ENCODE data around the gene PLCG2. TPM values are rescaled to one million over a fixed set of nuclear protein-coding genes. Genes with fewer than 3 reads are reported as not detected.
A peak's percentile ranks its signal among the peaks of the same experiment; 100 is the strongest.

PLCG2 gene
- polyA plus RNA-seq, 1 donor from 2014 or later: 123 TPM

- H3K4me1 Mint-ChIP-seq: peaks cover 54 to 63% (median 61%) of the 10 kb centered on the region in 3 donors
- H3K27ac Mint-ChIP-seq: peak overlapping the region; percentile 93 to 97 (median 95)
- H3K4me3 Mint-ChIP-seq: peak overlapping the region; percentile 30 to 62 (median 40)
- H3K27me3 Mint-ChIP-seq: no peaks in the 10 kb centered on the region
- no peaks in the 10 kb centered on the region for H3K9me3 Mint-ChIP-seq
- H3K36me3 Mint-ChIP-seq: peaks cover 3% of the 10 kb centered on the region
Observed at GRCh38 chr16:81843683-81844082, 64.6 kb downstream of the PLCG2 start.

- peaks cover 7% of the 10 kb centered on the region for H3K36me3 Mint-ChIP-seq
- no peaks in the 10 kb centered on the region for H3K27me3 Mint-ChIP-seq
- no peaks in the 10 kb centered on the region for H3K9me3 Mint-ChIP-seq
Observed at GRCh38 chr16:81846105-81846504, 67.0 kb downstream of the PLCG2 start.

GRCh38 chr16:81848306-81848853, 69.3 kb downstream of the PLCG2 start:
- H3K4me3 Mint-ChIP-seq: peak overlapping the region in 1 of 4 donors; percentile 67
- peak overlapping the region; percentile 22 to 96 (median 32) for H3K27ac Mint-ChIP-seq
- H3K9me3 Mint-ChIP-seq: no peaks in the 10 kb centered on the region
- no peaks in the 10 kb centered on the region for H3K27me3 Mint-ChIP-seq
- peaks cover 7% of the 10 kb centered on the region for H3K36me3 Mint-ChIP-seq
- H3K4me1 Mint-ChIP-seq: peaks cover 58 to 75% (median 64%) of the 10 kb centered on the region in 3 donors

More at GRCh38 chr16:81846105-81846504, 67.0 kb downstream of the PLCG2 start:
- Mint-ChIP-seq H3K4me3 (peak overlapping the region in 1 of 4 donors; percentile 6), H3K4me1 (peaks cover 63 to 77% (median 67%) of the 10 kb centered on the region in 3 donors), H3K27ac (peak overlapping the region; percentile 80 to 95 (median 86))

GRCh38 chr16:81850197-81850944, 71.3 kb downstream of the PLCG2 start:
- H3K4me1 Mint-ChIP-seq: peaks cover 49 to 70% (median 58%) of the 10 kb centered on the region in 3 donors
- no peaks in the 10 kb centered on the region for H3K9me3 Mint-ChIP-seq
- peak overlapping the region; percentile 31 to 77 (median 66) for H3K27ac Mint-ChIP-seq
- peaks cover 5% of the 10 kb centered on the region for H3K36me3 Mint-ChIP-seq
- H3K4me3 Mint-ChIP-seq: peak overlapping the region in 3 of 4 donors; percentile 1 to 63 (median 20)
- H3K27me3 Mint-ChIP-seq: no peaks in the 10 kb centered on the region

- H3K36me3 Mint-ChIP-seq: peaks cover 9% of the 10 kb centered on the region
- H3K4me3 Mint-ChIP-seq: peak overlapping the region in 1 of 4 donors; percentile 51
- peaks cover 52 to 64% (median 58%) of the 10 kb centered on the region in 3 donors for H3K4me1 Mint-ChIP-seq
- peak overlapping the region; percentile 79 to 94 (median 91) for H3K27ac Mint-ChIP-seq
- no peaks in the 10 kb centered on the region for H3K9me3 Mint-ChIP-seq
- H3K27me3 Mint-ChIP-seq: no peaks in the 10 kb centered on the region
Observed at GRCh38 chr16:81852347-81852746, 73.3 kb downstream of the PLCG2 start.

- Mint-ChIP-seq H3K4me3 (peak overlapping the region in 1 of 4 donors; percentile 5), H3K27ac (peak overlapping the region; percentile 29 to 90 (median 89)), H3K9me3 (no peaks in the 10 kb centered on the region), H3K27me3 (no peaks in the 10 kb centered on the region), H3K36me3 (peaks cover 8% of the 10 kb centered on the region), H3K4me1 (peaks cover 33 to 43% (median 37%) of the 10 kb centered on the region in 3 donors)
Observed at GRCh38 chr16:81855552-81856153, 76.6 kb downstream of the PLCG2 start.

GRCh38 chr16:81860287-81861266, 81.5 kb downstream of the PLCG2 start:
- peak overlapping the region in 3 of 4 donors; percentile 24 to 53 (median 39) for H3K4me3 Mint-ChIP-seq

GRCh38 chr16:81861503-81861902, 82.4 kb downstream of the PLCG2 start:
- Mint-ChIP-seq H3K27ac (peak overlapping the region; percentile 75 to 95 (median 94)), H3K36me3 (peaks cover 7% of the 10 kb centered on the region), H3K9me3 (no peaks in the 10 kb centered on the region), H3K4me1 (peaks cover 34 to 46% (median 45%) of the 10 kb centered on the region in 3 donors), H3K27me3 (no peaks in the 10 kb centered on the region), H3K4me3 (peak overlapping the region in 1 of 4 donors; percentile 72)

More at GRCh38 chr16:81860287-81861266, 81.5 kb downstream of the PLCG2 start:
- Mint-ChIP-seq H3K36me3 (peaks cover 10% of the 10 kb centered on the region), H3K9me3 (no peaks in the 10 kb centered on the region), H3K4me1 (peaks cover 36 to 48% (median 46%) of the 10 kb centered on the region in 3 donors), H3K27ac (peak overlapping the region; percentile 75 to 95 (median 94)), H3K27me3 (no peaks in the 10 kb centered on the region)

- H3K4me3 Mint-ChIP-seq: peak overlapping the region in 1 of 4 donors; percentile 72
- peaks cover 7% of the 10 kb centered on the region for H3K36me3 Mint-ChIP-seq
- H3K27ac Mint-ChIP-seq: peak overlapping the region; percentile 75 to 95 (median 94)
- no peaks in the 10 kb centered on the region for H3K27me3 Mint-ChIP-seq
- no peaks in the 10 kb centered on the region for H3K9me3 Mint-ChIP-seq
- peaks cover 34 to 48% (median 47%) of the 10 kb centered on the region in 3 donors for H3K4me1 Mint-ChIP-seq
Observed at GRCh38 chr16:81861915-81862314, 82.8 kb downstream of the PLCG2 start.

GRCh38 chr16:81863630-81864352, 84.7 kb downstream of the PLCG2 start:
- Mint-ChIP-seq H3K9me3 (no peaks in the 10 kb centered on the region), H3K27ac (peak overlapping the region; percentile 88 to 95 (median 89)), H3K4me1 (peaks cover 48 to 63% (median 57%) of the 10 kb centered on the region in 3 donors), H3K36me3 (peaks cover 7% of the 10 kb centered on the region), H3K4me3 (peak overlapping the region; percentile 20 to 87 (median 80)), H3K27me3 (no peaks in the 10 kb centered on the region)

GRCh38 chr16:81864646-81865382, 85.7 kb downstream of the PLCG2 start:
- H3K27me3 Mint-ChIP-seq: no peaks in the 10 kb centered on the region
- peaks cover 9% of the 10 kb centered on the region for H3K36me3 Mint-ChIP-seq
- H3K27ac Mint-ChIP-seq: peak overlapping the region; percentile 88 to 95 (median 89)
- peak overlapping the region in 3 of 4 donors; percentile 20 to 87 (median 83) for H3K4me3 Mint-ChIP-seq
- H3K9me3 Mint-ChIP-seq: no peaks in the 10 kb centered on the region
- peaks cover 55 to 61% (median 58%) of the 10 kb centered on the region in 3 donors for H3K4me1 Mint-ChIP-seq

GRCh38 chr16:81866820-81867440, 87.8 kb downstream of the PLCG2 start:
- no peaks in the 10 kb centered on the region for H3K9me3 Mint-ChIP-seq
- peaks cover 53 to 57% (median 55%) of the 10 kb centered on the region in 3 donors for H3K4me1 Mint-ChIP-seq
- no peaks in the 10 kb centered on the region for H3K27me3 Mint-ChIP-seq
- peaks cover 3% of the 10 kb centered on the region for H3K36me3 Mint-ChIP-seq
- H3K4me3 Mint-ChIP-seq: peak overlapping the region; percentile 25 to 88 (median 66)
- peak overlapping the region; percentile 76 to 96 (median 85) for H3K27ac Mint-ChIP-seq
